K562 (cell line): ENCODE data around the gene THAP9. TPM values are rescaled to one million over a fixed set of nuclear protein-coding genes. Genes with fewer than 3 reads are reported as not detected.

ENCODE experiments used
- CBFA2T2 ChIP-seq: fragments of 450-650 bp; conservative IDR thresholded peaks from 2 replicates; pipeline ENCODE4 v1.6.1; 2017; ENCODE audit warnings: mild to moderate bottlenecking
- E2F8 ChIP-seq: fragments of 450-650 bp; IDR thresholded peaks from 2 replicates; pipeline ENCODE4 v1.7.1; 2018; ENCODE audit warnings: mild to moderate bottlenecking, low read depth; ENCODE audit not compliant: partially characterized antibody
- FOXP1 ChIP-seq: sonication (generic); formaldehyde crosslinking; IDR thresholded peaks from 2 replicates; pipeline ENCODE4 v1.8.0; 2022; ENCODE audit warnings: mild to moderate bottlenecking, missing genetic modification reagents
- HEY1 ChIP-seq: fragments of 250-450 bp; sonication (Bioruptor Pico); IDR thresholded peaks from 2 replicates; pipeline ENCODE4 v1.5.0; 2020; ENCODE audit warnings: mild to moderate bottlenecking, moderate library complexity, borderline replicate concordance
- KAT8 ChIP-seq: fragments of 450-650 bp; IDR thresholded peaks from 2 replicates; pipeline ENCODE4 v1.6.1; 2016; ENCODE audit warnings: low read depth, mild to moderate bottlenecking
- NCOA4 ChIP-seq: fragments of 450-650 bp; IDR thresholded peaks from 2 replicates; pipeline ENCODE4 v1.6.1; 2018; ENCODE audit warnings: mild to moderate bottlenecking; ENCODE audit not compliant: partially characterized antibody
- NFIX ChIP-seq: fragments of 250-450 bp; sonication (Bioruptor Pico); IDR thresholded peaks from 2 replicates; pipeline ENCODE4 v1.4.0; 2020; ENCODE audit warnings: low read depth, mild to moderate bottlenecking, moderate library complexity
- NFRKB ChIP-seq: fragments of 450-650 bp; IDR thresholded peaks from 2 replicates; pipeline ENCODE4 v1.6.1; 2016; ENCODE audit warnings: low read depth
- POLR2AphosphoS5 ChIP-seq: IDR thresholded peaks from 2 replicates; pipeline ENCODE4 v1.6.1; 2011; ENCODE audit warnings: mild to moderate bottlenecking, low read depth, low read length, moderate library complexity; ENCODE audit not compliant: control insufficient read depth, insufficient read depth
- PTTG1 ChIP-seq: fragments of 450-650 bp; IDR thresholded peaks from 2 replicates; pipeline ENCODE4 v1.6.1; 2016; ENCODE audit warnings: low read depth, mild to moderate bottlenecking, missing genetic modification characterization, missing compliant biosample characterization
- RUNX1 ChIP-seq: sonication (generic); IDR thresholded peaks from 2 replicates; pipeline ENCODE4 v1.6.1; 2016; ENCODE audit warnings: antibody characterized with exemption, low read depth
- THAP12 ChIP-seq: fragments of 250-450 bp; sonication (Bioruptor Pico); IDR thresholded peaks from 2 replicates; pipeline ENCODE4 v1.9.0; 2021; ENCODE audit warnings: mild to moderate bottlenecking, inconsistent platforms
- TRIM28 ChIP-seq: fragments of 450-650 bp; IDR thresholded peaks from 2 replicates; pipeline ENCODE4 v1.6.1; 2017
- VEZF1 ChIP-seq: fragments of 200-800 bp; sonication (Bioruptor generic); IDR thresholded peaks from 2 replicates; pipeline ENCODE4 v1.6.1; 2017; ENCODE audit warnings: missing genetic modification characterization, missing compliant biosample characterization
- ZNF124 ChIP-seq: sonication (generic); formaldehyde crosslinking; IDR thresholded peaks from 2 replicates; pipeline ENCODE4 v1.8.1; 2022; ENCODE audit warnings: missing genetic modification reagents
- polyA plus RNA-seq, 8 experiments: library from polyadenylated mRNA; depleted of rRNA in 4 of 8; stranded (reverse) in 5 of 8; unstranded in 3 of 8; fragments of >200 nt; fragmentation: Nextera tagmentation in 2 of 8; fragmentation: Illumina TruSeq in 1 of 8; extraction: Ambion mirVana in 2 of 8; extraction: Trizol in 1 of 8; gene quantifications; 2 replicates each; pipeline versions ENCODE4 v1.2.1 to v1.2.3, GENCODE V29; 2011 to 2014; ENCODE audit warnings: inconsistent platforms in 1 of 8, missing spikeins in 1 of 8
- total RNA-seq, 7 experiments: library from RNA; depleted of rRNA in 6 of 7; stranded (reverse); fragments of >200 nt in 6 of 7; fragmentation: Illumina TruSeq in 2 of 7; extraction: Trizol in 2 of 7; gene quantifications; 2 replicates each; pipeline versions ENCODE4 v1.2.1 to v1.2.3, GENCODE V29; 2011 to 2021; ENCODE audit warnings: low replicate concordance in 1 of 7
- TF ChIP-seq, protein P1 (sequence below): fragments of 200-800 bp; sonication (Bioruptor generic); IDR thresholded peaks from 2 replicates; pipeline ENCODE4 v1.6.1; 2016; ENCODE audit warnings: missing genetic modification characterization, missing compliant biosample characterization

Gene THAP9
- total and polyA plus RNA-seq, 9 of the 15 experiments (the other 6 are each of a cell fraction or from before 2014, with no cell fraction given): 3.4 to 7.0 (median 5.4) TPM

GRCh38 chr4:82901183-82901718 lies 716 bp downstream of the THAP9 start (continued):
- TF ChIP-seq, protein P1, sequence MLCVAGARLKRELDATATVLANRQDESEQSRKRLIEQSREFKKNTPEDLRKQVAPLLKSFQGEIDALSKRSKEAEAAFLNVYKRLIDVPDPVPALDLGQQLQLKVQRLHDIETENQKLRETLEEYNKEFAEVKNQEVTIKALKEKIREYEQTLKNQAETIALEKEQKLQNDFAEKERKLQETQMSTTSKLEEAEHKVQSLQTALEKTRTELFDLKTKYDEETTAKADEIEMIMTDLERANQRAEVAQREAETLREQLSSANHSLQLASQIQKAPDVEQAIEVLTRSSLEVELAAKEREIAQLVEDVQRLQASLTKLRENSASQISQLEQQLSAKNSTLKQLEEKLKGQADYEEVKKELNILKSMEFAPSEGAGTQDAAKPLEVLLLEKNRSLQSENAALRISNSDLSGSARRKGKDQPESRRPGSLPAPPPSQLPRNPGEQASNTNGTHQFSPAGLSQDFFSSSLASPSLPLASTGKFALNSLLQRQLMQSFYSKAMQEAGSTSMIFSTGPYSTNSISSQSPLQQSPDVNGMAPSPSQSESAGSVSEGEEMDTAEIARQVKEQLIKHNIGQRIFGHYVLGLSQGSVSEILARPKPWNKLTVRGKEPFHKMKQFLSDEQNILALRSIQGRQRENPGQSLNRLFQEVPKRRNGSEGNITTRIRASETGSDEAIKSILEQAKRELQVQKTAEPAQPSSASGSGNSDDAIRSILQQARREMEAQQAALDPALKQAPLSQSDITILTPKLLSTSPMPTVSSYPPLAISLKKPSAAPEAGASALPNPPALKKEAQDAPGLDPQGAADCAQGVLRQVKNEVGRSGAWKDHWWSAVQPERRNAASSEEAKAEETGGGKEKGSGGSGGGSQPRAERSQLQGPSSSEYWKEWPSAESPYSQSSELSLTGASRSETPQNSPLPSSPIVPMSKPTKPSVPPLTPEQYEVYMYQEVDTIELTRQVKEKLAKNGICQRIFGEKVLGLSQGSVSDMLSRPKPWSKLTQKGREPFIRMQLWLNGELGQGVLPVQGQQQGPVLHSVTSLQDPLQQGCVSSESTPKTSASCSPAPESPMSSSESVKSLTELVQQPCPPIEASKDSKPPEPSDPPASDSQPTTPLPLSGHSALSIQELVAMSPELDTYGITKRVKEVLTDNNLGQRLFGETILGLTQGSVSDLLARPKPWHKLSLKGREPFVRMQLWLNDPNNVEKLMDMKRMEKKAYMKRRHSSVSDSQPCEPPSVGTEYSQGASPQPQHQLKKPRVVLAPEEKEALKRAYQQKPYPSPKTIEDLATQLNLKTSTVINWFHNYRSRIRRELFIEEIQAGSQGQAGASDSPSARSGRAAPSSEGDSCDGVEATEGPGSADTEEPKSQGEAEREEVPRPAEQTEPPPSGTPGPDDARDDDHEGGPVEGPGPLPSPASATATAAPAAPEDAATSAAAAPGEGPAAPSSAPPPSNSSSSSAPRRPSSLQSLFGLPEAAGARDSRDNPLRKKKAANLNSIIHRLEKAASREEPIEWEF (CRISPR knock-in tag): no peak
- TF ChIP-seq VEZF1 (CRISPR knock-in tag) (no peak), CBFA2T2 (no peak), POLR2AphosphoS5 (no peak), TRIM28 (no peak), NCOA4 (no peak), RUNX1 (no peak), KAT8 (no peak), THAP12 (no peak), PTTG1 (tag) (no peak; the same call in 1 of the 2 replicates), NFIX (CRISPR knock-in tag) (no peak), E2F8 (no peak), HEY1 (CRISPR knock-in tag) (no peak), ZNF124 (CRISPR knock-in tag) (no peak), NFRKB (peak; percentile 92), FOXP1 (CRISPR knock-in tag) (no peak)
